ENCODE results near the gene TXN2.

DNA sequence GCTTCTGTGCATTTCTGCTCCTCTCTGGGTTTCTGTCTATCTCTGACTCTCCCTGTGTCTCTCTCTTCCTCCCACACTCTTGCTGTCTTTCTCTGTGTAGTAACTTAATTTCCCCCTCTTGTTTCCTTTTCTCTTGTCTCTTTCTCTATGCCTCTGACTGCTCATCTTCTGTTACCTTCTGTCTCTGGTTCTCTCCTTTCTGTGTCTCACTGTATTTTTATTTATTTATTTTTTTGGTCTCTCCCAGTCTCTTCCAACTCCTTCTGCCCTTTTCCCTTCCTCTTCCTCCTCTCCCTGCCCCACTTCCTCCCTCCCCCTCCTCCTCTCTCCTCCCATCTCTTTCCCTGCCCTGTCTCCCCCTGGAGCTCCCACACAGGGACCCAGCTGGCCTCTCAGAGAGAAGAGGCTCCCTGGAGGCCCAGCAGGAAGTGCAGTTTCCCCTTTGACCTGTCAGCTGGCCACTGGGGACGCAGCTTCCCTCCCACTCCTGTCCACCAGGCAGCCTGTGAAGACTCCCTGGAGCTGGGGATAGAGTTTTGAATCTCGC is 55.4 kb downstream of the TXN2 start:
- TF ChIP-seq, protein P1, sequence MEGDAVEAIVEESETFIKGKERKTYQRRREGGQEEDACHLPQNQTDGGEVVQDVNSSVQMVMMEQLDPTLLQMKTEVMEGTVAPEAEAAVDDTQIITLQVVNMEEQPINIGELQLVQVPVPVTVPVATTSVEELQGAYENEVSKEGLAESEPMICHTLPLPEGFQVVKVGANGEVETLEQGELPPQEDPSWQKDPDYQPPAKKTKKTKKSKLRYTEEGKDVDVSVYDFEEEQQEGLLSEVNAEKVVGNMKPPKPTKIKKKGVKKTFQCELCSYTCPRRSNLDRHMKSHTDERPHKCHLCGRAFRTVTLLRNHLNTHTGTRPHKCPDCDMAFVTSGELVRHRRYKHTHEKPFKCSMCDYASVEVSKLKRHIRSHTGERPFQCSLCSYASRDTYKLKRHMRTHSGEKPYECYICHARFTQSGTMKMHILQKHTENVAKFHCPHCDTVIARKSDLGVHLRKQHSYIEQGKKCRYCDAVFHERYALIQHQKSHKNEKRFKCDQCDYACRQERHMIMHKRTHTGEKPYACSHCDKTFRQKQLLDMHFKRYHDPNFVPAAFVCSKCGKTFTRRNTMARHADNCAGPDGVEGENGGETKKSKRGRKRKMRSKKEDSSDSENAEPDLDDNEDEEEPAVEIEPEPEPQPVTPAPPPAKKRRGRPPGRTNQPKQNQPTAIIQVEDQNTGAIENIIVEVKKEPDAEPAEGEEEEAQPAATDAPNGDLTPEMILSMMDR (IDR thresholded peaks at IDR 0.05): no peak
- TF ChIP-seq EZH2 (IDR thresholded peaks at IDR 0.05; ENCODE audit: borderline replicate concordance, insufficient read depth, low read depth, low read length, poor library complexity, severe bottlenecking): no peak

Data from B cell (primary cell).